Raji (cell line): Measurements from ENCODE around the gene ANXA3.

Source experiments
- POLR2A ChIP-seq: IDR thresholded peaks from 2 replicates; pipeline ENCODE4 v1.6.1; 2011; ENCODE audit warnings: low read depth, low read length, control low read depth; ENCODE audit not compliant: insufficient read depth

Gene ANXA3

GRCh38 chr4:78644063-78644691, 92.6 kb downstream of the ANXA3 start:
- no peak for TF ChIP-seq POLR2A

GRCh38 chr4:78644744-78645330, 93.3 kb downstream of the ANXA3 start:
- no peak for TF ChIP-seq POLR2A

- no peak for TF ChIP-seq POLR2A
Observed at GRCh38 chr4:78645853-78646757, 94.5 kb downstream of the ANXA3 start.

- no peak for TF ChIP-seq POLR2A
Observed at GRCh38 chr4:78647272-78647671, 95.7 kb downstream of the ANXA3 start.

- TF ChIP-seq POLR2A = no peak
Observed at GRCh38 chr4:78648640-78649363, 97.2 kb downstream of the ANXA3 start.

- TF ChIP-seq POLR2A = no peak
Observed at GRCh38 chr4:78650106-78651024, 98.8 kb downstream of the ANXA3 start.

GRCh38 chr4:78651250-78651860, 99.8 kb downstream of the ANXA3 start:
- no peak for TF ChIP-seq POLR2A

- no peak for TF ChIP-seq POLR2A
Observed at GRCh38 chr4:78652282-78652876, 100.8 kb downstream of the ANXA3 start.

GRCh38 chr4:78653655-78654054, 102.1 kb downstream of the ANXA3 start:
- no peak for TF ChIP-seq POLR2A

GRCh38 chr4:78654807-78655206, 103.2 kb downstream of the ANXA3 start:
- no peak for TF ChIP-seq POLR2A

- TF ChIP-seq POLR2A = no peak
Observed at GRCh38 chr4:78656968-78657445, 105.4 kb downstream of the ANXA3 start.

GRCh38 chr4:78659264-78659663, 107.7 kb downstream of the ANXA3 start:
- no peak for TF ChIP-seq POLR2A

GRCh38 chr4:78659665-78660064, 108.1 kb downstream of the ANXA3 start:
- TF ChIP-seq POLR2A = no peak
